PC-3 (cell line): ENCODE data around the gene MUC6.

Experiments
- EZH2 ChIP-seq: fragments of 300-600 bp; sonication (generic); IDR thresholded peaks from one replicate; pipeline ENCODE4 v1.6.1; 2017; ENCODE audit warnings: antibody characterized with exemption, mild to moderate bottlenecking, low read length; ENCODE audit not compliant: unreplicated experiment
- EZH2phosphoT487 ChIP-seq: fragments of 300-600 bp; sonication (generic); IDR thresholded peaks from 2 replicates; pipeline ENCODE4 v1.6.1; 2018; ENCODE audit warnings: mild to moderate bottlenecking, antibody characterized with exemption, low read length, borderline replicate concordance
- TF ChIP-seq, protein P1 (sequence below): fragments of 300-600 bp; sonication (generic); conservative IDR thresholded peaks from 2 replicates; pipeline ENCODE4 v1.5.1; 2017; ENCODE audit warnings: antibody characterized with exemption, low read depth, mild to moderate bottlenecking, low read length

DNA sequence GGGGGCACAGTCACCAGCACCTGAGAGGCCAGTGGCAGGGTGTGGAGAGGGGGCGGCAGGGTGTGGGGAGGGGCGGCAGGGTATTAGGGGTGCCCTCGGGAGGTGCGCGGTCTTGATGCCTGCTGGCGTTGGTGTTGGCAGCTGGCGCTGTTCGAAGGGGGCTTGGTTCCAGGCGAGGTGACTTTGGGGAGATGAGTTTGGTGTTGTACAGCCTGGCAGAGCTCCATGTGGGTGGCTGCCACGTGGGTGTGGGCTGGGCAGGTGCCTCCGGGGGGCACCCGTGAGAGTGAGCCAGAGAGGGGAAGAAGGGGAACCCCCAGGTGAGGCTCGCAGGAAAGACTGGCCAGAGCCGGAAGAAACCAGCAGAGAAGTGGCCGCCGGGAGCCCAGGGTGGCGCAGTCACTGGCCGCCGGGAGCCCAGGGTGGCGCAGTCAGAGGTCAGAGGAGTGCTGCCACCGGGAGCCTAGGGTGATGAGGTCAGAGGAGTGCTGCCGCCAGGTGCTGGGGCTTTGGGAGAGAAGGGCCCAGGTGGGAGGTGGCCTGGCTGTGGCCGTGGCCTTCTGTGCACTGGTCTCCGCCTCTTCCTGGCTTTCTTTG is 44.7 kb downstream of the MUC6 start:
- TF ChIP-seq, protein P1, sequence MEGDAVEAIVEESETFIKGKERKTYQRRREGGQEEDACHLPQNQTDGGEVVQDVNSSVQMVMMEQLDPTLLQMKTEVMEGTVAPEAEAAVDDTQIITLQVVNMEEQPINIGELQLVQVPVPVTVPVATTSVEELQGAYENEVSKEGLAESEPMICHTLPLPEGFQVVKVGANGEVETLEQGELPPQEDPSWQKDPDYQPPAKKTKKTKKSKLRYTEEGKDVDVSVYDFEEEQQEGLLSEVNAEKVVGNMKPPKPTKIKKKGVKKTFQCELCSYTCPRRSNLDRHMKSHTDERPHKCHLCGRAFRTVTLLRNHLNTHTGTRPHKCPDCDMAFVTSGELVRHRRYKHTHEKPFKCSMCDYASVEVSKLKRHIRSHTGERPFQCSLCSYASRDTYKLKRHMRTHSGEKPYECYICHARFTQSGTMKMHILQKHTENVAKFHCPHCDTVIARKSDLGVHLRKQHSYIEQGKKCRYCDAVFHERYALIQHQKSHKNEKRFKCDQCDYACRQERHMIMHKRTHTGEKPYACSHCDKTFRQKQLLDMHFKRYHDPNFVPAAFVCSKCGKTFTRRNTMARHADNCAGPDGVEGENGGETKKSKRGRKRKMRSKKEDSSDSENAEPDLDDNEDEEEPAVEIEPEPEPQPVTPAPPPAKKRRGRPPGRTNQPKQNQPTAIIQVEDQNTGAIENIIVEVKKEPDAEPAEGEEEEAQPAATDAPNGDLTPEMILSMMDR, result no peak
- TF ChIP-seq EZH2 (no peak), EZH2phosphoT487 (no peak)
